HFF-Myc (cell line): ENCODE measurements around the gene PRSS27.
"Not testable (repeated sequence)": the region's sequence is repeated elsewhere in the genome, so short reads cannot be mapped to it uniquely, and the experiment has no call there.

Experiments used
- DNase-seq: peaks from one replicate; pipeline ENCODE4 v3.0.0-alpha.2; 2011; ENCODE audit warnings: low read depth; ENCODE audit errors: extremely low read depth
- H3K4me3 ChIP-seq: replicated peaks from 2 replicates; pipeline ENCODE4 v1.5.1; 2011; ENCODE audit warnings: low read depth, mild to moderate bottlenecking, control low read depth, low read length
- TF ChIP-seq, protein P1 (sequence below): IDR thresholded peaks from 2 replicates; pipeline ENCODE4 v1.5.1; 2012; ENCODE audit warnings: mild to moderate bottlenecking, low read depth, low read length, control low read depth; ENCODE audit errors: missing control alignments

Gene PRSS27

DNA sequence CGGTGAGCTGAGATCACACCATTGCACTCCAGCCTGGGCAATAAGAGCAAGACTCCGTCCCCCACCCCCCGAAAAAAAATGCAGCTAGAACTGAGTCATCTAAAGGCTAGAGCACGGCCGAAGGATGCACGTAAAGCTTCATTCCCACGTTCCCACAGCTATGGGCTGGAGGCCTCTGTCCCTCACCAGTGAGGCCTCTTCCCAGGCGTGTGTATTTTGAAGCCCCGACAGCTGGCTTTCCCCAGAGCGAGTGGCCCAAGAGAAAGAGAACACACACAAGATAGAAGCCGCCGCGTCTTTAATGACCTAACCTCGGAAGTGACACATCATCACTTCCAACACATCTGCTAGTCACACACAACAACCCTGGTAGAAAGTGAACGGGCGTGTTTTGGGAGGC is 44.3 kb downstream of the PRSS27 start:
- TF ChIP-seq, protein P1, sequence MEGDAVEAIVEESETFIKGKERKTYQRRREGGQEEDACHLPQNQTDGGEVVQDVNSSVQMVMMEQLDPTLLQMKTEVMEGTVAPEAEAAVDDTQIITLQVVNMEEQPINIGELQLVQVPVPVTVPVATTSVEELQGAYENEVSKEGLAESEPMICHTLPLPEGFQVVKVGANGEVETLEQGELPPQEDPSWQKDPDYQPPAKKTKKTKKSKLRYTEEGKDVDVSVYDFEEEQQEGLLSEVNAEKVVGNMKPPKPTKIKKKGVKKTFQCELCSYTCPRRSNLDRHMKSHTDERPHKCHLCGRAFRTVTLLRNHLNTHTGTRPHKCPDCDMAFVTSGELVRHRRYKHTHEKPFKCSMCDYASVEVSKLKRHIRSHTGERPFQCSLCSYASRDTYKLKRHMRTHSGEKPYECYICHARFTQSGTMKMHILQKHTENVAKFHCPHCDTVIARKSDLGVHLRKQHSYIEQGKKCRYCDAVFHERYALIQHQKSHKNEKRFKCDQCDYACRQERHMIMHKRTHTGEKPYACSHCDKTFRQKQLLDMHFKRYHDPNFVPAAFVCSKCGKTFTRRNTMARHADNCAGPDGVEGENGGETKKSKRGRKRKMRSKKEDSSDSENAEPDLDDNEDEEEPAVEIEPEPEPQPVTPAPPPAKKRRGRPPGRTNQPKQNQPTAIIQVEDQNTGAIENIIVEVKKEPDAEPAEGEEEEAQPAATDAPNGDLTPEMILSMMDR = no peak
- no peak for DNase-seq
- no peak overlapping the region for H3K4me3 ChIP-seq

DNA sequence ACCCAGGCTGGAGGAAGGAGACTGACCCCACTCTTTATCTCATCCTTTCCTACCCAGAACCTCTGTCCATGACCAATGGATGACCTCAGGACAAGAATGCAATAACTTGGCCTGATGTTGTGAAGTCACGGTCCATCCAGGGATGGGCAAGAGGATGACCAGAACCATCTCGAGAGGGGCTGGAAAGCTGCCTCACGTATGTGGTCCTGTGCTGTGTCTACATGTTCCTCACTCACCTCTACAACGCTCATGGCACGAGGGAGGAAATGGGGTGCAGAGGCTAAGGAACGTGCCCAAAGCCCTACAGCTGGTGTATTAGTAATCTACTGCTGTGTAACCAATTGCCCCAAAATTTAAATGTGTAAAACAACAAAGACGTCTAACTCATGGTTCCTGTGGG is 45.0 kb downstream of the PRSS27 start:
- no peak for DNase-seq
- TF ChIP-seq, protein P1 = no peak
- H3K4me3 ChIP-seq = no peak overlapping the region

GRCh38 chr16:2673066-2673999 is 46.7 kb downstream of the PRSS27 start:
- H3K4me3 ChIP-seq = peak overlapping the region; percentile 44
- DNase-seq = peak; percentile 32
- TF ChIP-seq, protein P1 = no peak

DNA sequence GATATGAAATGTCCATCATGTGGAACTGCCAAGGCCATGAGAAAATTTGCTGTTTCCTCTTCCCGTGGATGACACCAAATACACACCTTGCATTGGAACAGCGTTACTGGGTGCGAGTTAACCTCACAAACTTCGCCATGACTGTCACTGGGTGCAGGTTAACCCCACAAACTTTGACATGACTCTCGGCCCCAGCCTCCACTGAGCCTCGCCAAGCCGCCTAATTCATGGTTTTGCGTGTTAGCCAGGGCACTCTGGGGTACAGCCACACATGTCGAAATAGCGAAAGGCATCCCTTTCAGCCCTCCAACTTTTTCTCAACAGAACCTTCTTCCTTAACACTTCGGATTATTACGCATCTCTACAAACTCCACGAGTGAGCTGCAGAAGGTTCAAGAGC is 48.3 kb downstream of the PRSS27 start:
- DNase-seq = no peak
- H3K4me3 ChIP-seq = peak overlapping the region; percentile 45

GRCh38 chr16:2671193-2671592 is 48.8 kb downstream of the PRSS27 start:
- not testable (repeated sequence) for H3K4me3 ChIP-seq, DNase-seq

More for the DNA sequence above, 48.3 kb downstream of the PRSS27 start:
- TF ChIP-seq, protein P1 = no peak

- H3K4me3 ChIP-seq, DNase-seq: not testable (repeated sequence)
- TF ChIP-seq, protein P1 = peak; percentile 56
Measured at GRCh38 chr16:2670017-2670416, 50.0 kb downstream of the PRSS27 start.

DNA sequence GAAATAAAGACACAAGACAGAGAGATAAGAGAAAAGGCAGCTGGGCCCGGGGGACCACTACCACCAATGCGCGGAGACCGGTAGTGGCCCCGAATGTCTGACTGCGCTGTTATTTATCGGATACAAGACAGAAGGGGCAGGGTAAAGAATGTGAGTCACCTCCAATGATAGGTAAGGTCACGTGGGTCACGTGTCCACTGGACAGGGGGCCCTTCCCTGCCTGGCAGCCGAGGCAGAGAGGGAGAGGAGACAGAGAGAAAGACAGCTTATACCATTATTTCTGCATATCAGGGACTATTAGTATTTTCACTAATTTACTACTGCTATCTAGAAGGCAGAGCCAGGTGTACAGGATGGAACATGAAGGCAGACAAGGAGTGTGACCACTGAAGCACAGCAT is 50.4 kb downstream of the PRSS27 start:
- not testable (repeated sequence) for DNase-seq

GRCh38 chr16:2666671-2667070 is 53.4 kb downstream of the PRSS27 start:
- not testable (repeated sequence) for H3K4me3 ChIP-seq, DNase-seq

More for the DNA sequence above, 50.4 kb downstream of the PRSS27 start:
- not testable (repeated sequence) for H3K4me3 ChIP-seq
